Fibroblast of lung (primary cell): ENCODE results near the gene TEX13A. TPM values are rescaled to one million over a fixed set of nuclear protein-coding genes. Genes with fewer than 3 reads are reported as not detected.

Experiments
- DNase-seq, 2 donors: peaks; one replicate each; pipeline versions ENCODE4 v3.0.0 to v3.0.0-alpha.2; 2010; ENCODE audit warnings: low read depth in 2 of 2
- H2AFZ ChIP-seq: 2 replicates; pipeline ENCODE4 v1.5.1; 2012; ENCODE audit warnings: low read length, control low read depth, inconsistent platforms
- H3K27ac ChIP-seq: 2 replicates; pipeline ENCODE4 v1.5.1; 2011; ENCODE audit warnings: low read length, control low read depth; ENCODE audit not compliant: insufficient read depth
- H3K27me3 ChIP-seq: 2 replicates; pipeline ENCODE4 v1.5.1; 2011; ENCODE audit warnings: mild to moderate bottlenecking, low read length; ENCODE audit not compliant: control insufficient read depth, insufficient read depth
- H3K36me3 ChIP-seq: 2 replicates; pipeline ENCODE4 v1.5.1; 2011; ENCODE audit warnings: low read length; ENCODE audit not compliant: control insufficient read depth, insufficient read depth
- H3K4me1 ChIP-seq: 2 replicates; pipeline ENCODE4 v1.5.1; 2011; ENCODE audit warnings: low read length; ENCODE audit not compliant: control insufficient read depth, insufficient read depth; ENCODE audit errors: extremely low read depth
- H3K4me2 ChIP-seq: 2 replicates; pipeline ENCODE4 v1.5.1; 2011; ENCODE audit warnings: low read length, control low read depth; ENCODE audit not compliant: insufficient read depth; ENCODE audit errors: extremely low read depth
- H3K4me3 ChIP-seq, 4 experiments: fragments of 200-600 bp in 1 of 4; sonication (generic) in 1 of 4; replicated peaks in 1 of 4; 2 replicates each; pipeline ENCODE4 v1.5.1; 2011 to 2016; ENCODE audit warnings: low read length in 4 of 4, low read depth in 3 of 4, mild to moderate bottlenecking in 3 of 4, control low read depth in 2 of 4, inconsistent platforms in 1 of 4, mixed read lengths in 1 of 4; ENCODE audit not compliant: insufficient read depth in 1 of 4; ENCODE audit errors: control extremely low read depth in 1 of 4
- H3K79me2 ChIP-seq: 2 replicates; pipeline ENCODE4 v1.5.1; 2012; ENCODE audit warnings: mild to moderate bottlenecking, low read length, inconsistent platforms; ENCODE audit not compliant: control insufficient read depth, insufficient read depth
- H3K9ac ChIP-seq: 2 replicates; pipeline ENCODE4 v1.5.1; 2011; ENCODE audit warnings: mild to moderate bottlenecking, low read length, control low read depth; ENCODE audit not compliant: insufficient read depth
- H3K9me3 ChIP-seq: 2 replicates; pipeline ENCODE4 v1.5.1; 2012; ENCODE audit warnings: low read depth, low read length; ENCODE audit not compliant: control insufficient read depth, insufficient read depth
- H4K20me1 ChIP-seq: 2 replicates; pipeline ENCODE4 v1.5.1; 2011; ENCODE audit warnings: low read length; ENCODE audit not compliant: control insufficient read depth, insufficient read depth; ENCODE audit errors: extremely low read depth
- CTCF ChIP-seq, 2 donors: IDR thresholded peaks in 1 of 2; conservative IDR thresholded peaks in 1 of 2; 1 replicate in 1 of 2; 2 replicates in 1 of 2; pipeline ENCODE4 v1.5.1; 2011 to 2012; ENCODE audit warnings: low read length in 2 of 2, control low read depth in 1 of 2, inconsistent platforms in 1 of 2, low read depth in 1 of 2, mild to moderate bottlenecking in 1 of 2
- EZH2 ChIP-seq: IDR thresholded peaks from 2 replicates; pipeline ENCODE4 v1.5.1; 2012; ENCODE audit warnings: low read length, control low read depth, mild to moderate bottlenecking; ENCODE audit errors: missing control alignments
- polyA plus RNA-seq, 2 donors: library from polyadenylated mRNA; depleted of rRNA in 1 of 2; stranded (reverse) in 1 of 2; unstranded in 1 of 2; fragments of >200 nt; gene quantifications; 2 replicates each; pipeline ENCODE4 v1.2.1, GENCODE V29; 2011 to 2012; ENCODE audit warnings: missing spikeins in 1 of 2
- total RNA-seq: library from RNA; depleted of rRNA; stranded (reverse); fragments of >200 nt; gene quantifications from 2 replicates; pipeline ENCODE4 v1.2.1, GENCODE V29; 2014

TEX13A gene
- total and polyA plus RNA-seq, 2 donors (not counting 1 experiment from before 2014, with no cell fraction given), result not detected

- Histone ChIP-seq H3K27me3 (no peaks in the 10 kb centered on the region), H3K27ac (no peak overlapping the region), H2AFZ (no peak overlapping the region), H3K4me3 (no peak overlapping the region), H3K36me3 (no peaks in the 10 kb centered on the region), H3K79me2 (no peaks in the 10 kb centered on the region), H4K20me1 (no peaks in the 10 kb centered on the region), H3K4me2 (no peak overlapping the region), H3K9ac (no peak overlapping the region), H3K9me3 (no peaks in the 10 kb centered on the region), H3K4me1 (no peaks in the 10 kb centered on the region)
- no peak for TF ChIP-seq EZH2
- TF ChIP-seq CTCF (conservative IDR thresholded peaks at IDR 0.05 in 1 of 2, IDR thresholded peaks at IDR 0.05 in 1 of 2; ENCODE audit: low read depth in 1 of 2, low read length in 2 of 2), result no peak
- no peak for DNase-seq
These were observed 10.2 kb downstream of the TEX13A start for GRCh38 chrX:105210258-105210657.

GRCh38 chrX:105209406-105209805 lies 11.1 kb downstream of the TEX13A start:
- Histone ChIP-seq H3K36me3 (no peaks in the 10 kb centered on the region), H3K27ac (no peak overlapping the region), H2AFZ (no peak overlapping the region), H3K4me3 (no peak overlapping the region), H3K79me2 (no peaks in the 10 kb centered on the region), H3K9ac (no peak overlapping the region), H3K27me3 (no peaks in the 10 kb centered on the region), H4K20me1 (no peaks in the 10 kb centered on the region), H3K9me3 (no peaks in the 10 kb centered on the region), H3K4me2 (no peak overlapping the region), H3K4me1 (no peaks in the 10 kb centered on the region)
- DNase-seq, result no peak
- no peak for TF ChIP-seq EZH2
- no peak for TF ChIP-seq CTCF (conservative IDR thresholded peaks at IDR 0.05 in 1 of 2, IDR thresholded peaks at IDR 0.05 in 1 of 2; ENCODE audit: low read depth in 1 of 2, low read length in 2 of 2)

- TF ChIP-seq EZH2 (no peak), CTCF (conservative IDR thresholded peaks at IDR 0.05 in 1 of 2, IDR thresholded peaks at IDR 0.05 in 1 of 2; ENCODE audit: low read depth in 1 of 2, low read length in 2 of 2) (peak; percentile 24 to 50)
- DNase-seq, result no peak
These were observed 28.6 kb downstream of the TEX13A start for GRCh38 chrX:105191878-105192277.

More at GRCh38 chrX:105191878-105192277, 28.6 kb downstream of the TEX13A start:
- H3K79me2 ChIP-seq, result no peaks in the 10 kb centered on the region
- H4K20me1 ChIP-seq, result no peaks in the 10 kb centered on the region
- no peaks in the 10 kb centered on the region for H3K27me3 ChIP-seq
- H3K36me3 ChIP-seq, result no peaks in the 10 kb centered on the region
- H3K4me1 ChIP-seq, result no peaks in the 10 kb centered on the region
- H2AFZ ChIP-seq, result no peak overlapping the region
- H3K27ac ChIP-seq, result no peak overlapping the region
- no peak overlapping the region for H3K4me3 ChIP-seq
- no peak overlapping the region for H3K9ac ChIP-seq
- H3K9me3 ChIP-seq, result no peaks in the 10 kb centered on the region
- no peak overlapping the region for H3K4me2 ChIP-seq
